HG03095 (cell line): ENCODE measurements around the gene RPP25L.
A peak's percentile ranks its signal among the peaks of the same experiment; 100 is the strongest.

Source experiments
- ATAC-seq: cut with Tn5 transposase; IDR thresholded peaks from one replicate; pipeline ENCODE4 v1.9.1; 2021; ENCODE audit warnings: moderate library complexity; ENCODE audit not compliant: unreplicated experiment

The RPP25L gene

GRCh38 chr9:34638138-34638445, 26.2 kb upstream of the RPP25L start:
- ATAC-seq, result no peak

- peak; percentile 87 for ATAC-seq
These were observed 25.6 kb upstream of the RPP25L start, which contains the start of gene SIGMAR1 for GRCh38 chr9:34637356-34638137. Gene SIGMAR1, minus strand, starts transcription at chr9:34637787. Its CDS starts 90 bp downstream, at chr9:34637697.

- peak; percentile 9 for ATAC-seq
These were observed 25.0 kb upstream of the RPP25L start for GRCh38 chr9:34636791-34637355.

- ATAC-seq, result no peak
These were observed 23.7 kb upstream of the RPP25L start for GRCh38 chr9:34635556-34635955.

GRCh38 chr9:34634551-34635248, 22.8 kb upstream of the RPP25L start:
- ATAC-seq, result no peak

- ATAC-seq, result no peak
These were observed 22.1 kb upstream of the RPP25L start for GRCh38 chr9:34633851-34634550.

- ATAC-seq, result no peak
These were observed 21.3 kb upstream of the RPP25L start for GRCh38 chr9:34633166-34633565.

GRCh38 chr9:34630402-34631154, 18.7 kb upstream of the RPP25L start:
- ATAC-seq, result no peak

- ATAC-seq, result no peak
These were observed 17.6 kb upstream of the RPP25L start for GRCh38 chr9:34629491-34629808.

GRCh38 chr9:34628656-34629490, 17.0 kb upstream of the RPP25L start, which contains the start of gene ARID3C:
Gene ARID3C, minus strand, starts transcription at chr9:34629066. Its CDS starts 1,052 bp downstream, at chr9:34628014.
- no peak for ATAC-seq

GRCh38 chr9:34627716-34628655, 16.1 kb upstream of the RPP25L start:
- ATAC-seq, result no peak

- no peak for ATAC-seq
These were observed 13.2 kb upstream of the RPP25L start for GRCh38 chr9:34625186-34625486.

GRCh38 chr9:34624475-34625185, 12.7 kb upstream of the RPP25L start:
- ATAC-seq, result no peak

- ATAC-seq, result no peak
These were observed 11.7 kb upstream of the RPP25L start for GRCh38 chr9:34623374-34624235.

- peak; percentile 99 for ATAC-seq
These were observed 8.4 kb upstream of the RPP25L start, which contains the start of gene DCTN3 for GRCh38 chr9:34620061-34620994. Gene DCTN3, minus strand, starts transcription at chr9:34620495. Its CDS starts 31 bp downstream, at chr9:34620464.

GRCh38 chr9:34615132-34615531, 3.2 kb upstream of the RPP25L start:
- ATAC-seq, result no peak
